ENCODE results near the gene ATP8B2. TPM values are rescaled to one million over a fixed set of nuclear protein-coding genes. Genes with fewer than 3 reads are reported as not detected.
"Not testable (repeated sequence)": the region's sequence is repeated elsewhere in the genome, so short reads cannot be mapped to it uniquely, and the experiment has no call there.

ATP8B2 gene
- total RNA-seq, 1 donor from 2014 or later = 35.2 TPM

DNA sequence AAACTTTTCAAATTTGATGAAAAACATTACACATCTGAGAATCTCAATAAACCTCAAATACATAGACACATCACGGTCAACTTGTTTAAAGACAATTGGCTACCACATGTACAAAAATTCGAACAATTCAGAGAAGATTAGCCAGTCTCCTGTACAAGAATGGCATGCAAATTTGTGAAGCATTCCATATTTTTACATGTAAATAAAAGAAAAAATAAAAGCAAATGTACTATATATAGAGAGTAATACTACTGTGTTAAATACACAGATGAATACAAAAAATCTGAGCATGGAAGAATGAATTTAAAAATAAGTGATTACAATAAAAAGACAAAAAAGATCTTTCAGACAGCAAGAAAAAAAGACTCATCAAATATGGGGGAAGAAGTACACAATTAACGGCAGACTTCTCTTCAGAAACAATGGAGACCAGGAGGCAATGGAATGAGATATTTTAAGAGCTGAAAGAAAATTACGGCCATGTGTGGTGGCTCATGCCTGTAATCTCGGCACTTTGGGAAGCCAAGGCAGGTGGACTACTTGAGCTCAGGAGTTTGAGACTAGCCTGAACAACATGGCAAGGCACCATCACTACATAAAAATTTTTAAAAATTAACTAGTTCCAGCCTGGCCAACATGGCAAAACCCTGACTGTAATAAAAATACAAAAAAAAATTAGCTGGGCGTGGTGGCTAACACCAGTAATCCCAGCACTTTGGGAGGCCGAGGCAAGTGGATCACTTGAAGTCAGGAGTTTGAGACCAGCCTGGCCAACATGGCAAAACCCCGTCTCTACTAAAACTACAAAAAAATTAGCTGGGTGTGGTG, 29.7 kb upstream of the ATP8B2 start:
- peaks cover 15% of the 10 kb centered on the region for H3K9me3 ChIP-seq
- H3K27ac ChIP-seq = no peak overlapping the region
- DNase-seq (no peak), ATAC-seq (no peak)
- intact Hi-C loops (cut with DNase I) = no loop called here
- H3K4me1 ChIP-seq = no peaks in the 10 kb centered on the region
- no peaks in the 10 kb centered on the region for H3K36me3 ChIP-seq
- no peaks in the 10 kb centered on the region for H3K27me3 ChIP-seq
- TF ChIP-seq, protein P1, sequence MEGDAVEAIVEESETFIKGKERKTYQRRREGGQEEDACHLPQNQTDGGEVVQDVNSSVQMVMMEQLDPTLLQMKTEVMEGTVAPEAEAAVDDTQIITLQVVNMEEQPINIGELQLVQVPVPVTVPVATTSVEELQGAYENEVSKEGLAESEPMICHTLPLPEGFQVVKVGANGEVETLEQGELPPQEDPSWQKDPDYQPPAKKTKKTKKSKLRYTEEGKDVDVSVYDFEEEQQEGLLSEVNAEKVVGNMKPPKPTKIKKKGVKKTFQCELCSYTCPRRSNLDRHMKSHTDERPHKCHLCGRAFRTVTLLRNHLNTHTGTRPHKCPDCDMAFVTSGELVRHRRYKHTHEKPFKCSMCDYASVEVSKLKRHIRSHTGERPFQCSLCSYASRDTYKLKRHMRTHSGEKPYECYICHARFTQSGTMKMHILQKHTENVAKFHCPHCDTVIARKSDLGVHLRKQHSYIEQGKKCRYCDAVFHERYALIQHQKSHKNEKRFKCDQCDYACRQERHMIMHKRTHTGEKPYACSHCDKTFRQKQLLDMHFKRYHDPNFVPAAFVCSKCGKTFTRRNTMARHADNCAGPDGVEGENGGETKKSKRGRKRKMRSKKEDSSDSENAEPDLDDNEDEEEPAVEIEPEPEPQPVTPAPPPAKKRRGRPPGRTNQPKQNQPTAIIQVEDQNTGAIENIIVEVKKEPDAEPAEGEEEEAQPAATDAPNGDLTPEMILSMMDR (IDR thresholded peaks at IDR 0.05) = no peak
- no peak overlapping the region for H3K4me3 ChIP-seq

DNA sequence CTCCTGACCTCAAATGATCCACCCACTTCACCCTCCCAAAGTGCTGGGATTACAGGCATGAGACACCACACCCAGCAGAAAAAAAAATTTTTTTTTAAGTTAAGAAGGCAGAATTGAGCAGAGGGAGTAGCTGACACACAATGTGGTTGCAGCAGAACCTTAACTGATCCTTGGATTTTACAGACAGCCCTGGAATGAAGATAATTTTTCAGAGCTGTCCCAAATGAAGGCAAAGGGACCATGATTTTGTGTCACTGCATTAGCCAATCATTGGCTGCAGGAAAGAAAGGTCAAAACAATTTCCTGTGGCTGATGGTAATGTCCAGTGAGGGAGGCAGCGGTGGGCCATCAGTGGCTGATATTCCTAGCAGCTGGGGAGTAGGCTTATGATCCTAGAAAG, 23.7 kb upstream of the ATP8B2 start:
- TF ChIP-seq, protein P1 (IDR thresholded peaks at IDR 0.05) = no peak
- Histone ChIP-seq H3K4me1 (no peaks in the 10 kb centered on the region), H3K36me3 (no peaks in the 10 kb centered on the region), H3K9me3 (no peaks in the 10 kb centered on the region), H3K4me3 (no peak overlapping the region), H3K27ac (no peak overlapping the region), H3K27me3 (no peaks in the 10 kb centered on the region)
- intact Hi-C loops (cut with DNase I) = no loop called here
- ATAC-seq = no peak
- DNase-seq = no peak

DNA sequence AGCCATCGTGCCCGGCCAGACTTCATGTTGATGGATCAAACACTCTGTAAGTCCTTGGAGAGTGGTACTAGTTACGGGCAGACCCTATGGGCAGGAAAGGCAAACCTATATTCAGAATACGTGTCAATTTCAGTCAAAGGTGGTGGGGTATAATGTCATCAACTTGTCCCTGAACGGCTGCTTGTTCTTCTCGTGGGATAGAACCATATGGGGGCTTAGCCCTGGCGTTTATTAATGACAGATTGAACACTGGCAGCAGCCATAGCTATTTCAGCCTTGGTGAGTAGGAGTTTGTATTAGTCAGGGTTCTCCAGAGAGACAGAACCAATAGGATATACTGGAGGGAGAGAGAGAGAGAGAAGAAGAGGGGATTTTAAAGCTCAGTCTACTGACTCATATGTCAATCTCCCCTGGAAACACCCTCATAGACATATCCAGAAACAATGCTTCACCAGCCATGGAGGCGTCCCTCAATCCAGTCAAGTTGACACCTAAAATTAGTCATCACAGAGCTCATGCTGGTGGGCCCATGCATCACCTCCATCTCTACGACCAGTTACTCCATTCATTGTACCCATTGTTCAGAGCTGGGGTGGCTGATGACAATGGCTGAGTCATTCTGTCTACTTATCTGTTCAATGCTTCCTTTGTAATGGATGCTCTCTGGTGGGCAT, 20.5 kb upstream of the ATP8B2 start:
- H3K27ac ChIP-seq = no peak overlapping the region
- H3K9me3 ChIP-seq = no peaks in the 10 kb centered on the region
- TF ChIP-seq, protein P1 (IDR thresholded peaks at IDR 0.05) = no peak
- intact Hi-C loops (cut with DNase I) = no loop called here
- ATAC-seq = no peak
- peak; percentile 17 for DNase-seq
- H3K27me3 ChIP-seq = no peaks in the 10 kb centered on the region
- no peak overlapping the region for H3K4me3 ChIP-seq
- no peaks in the 10 kb centered on the region for H3K4me1 ChIP-seq
- no peaks in the 10 kb centered on the region for H3K36me3 ChIP-seq

DNA sequence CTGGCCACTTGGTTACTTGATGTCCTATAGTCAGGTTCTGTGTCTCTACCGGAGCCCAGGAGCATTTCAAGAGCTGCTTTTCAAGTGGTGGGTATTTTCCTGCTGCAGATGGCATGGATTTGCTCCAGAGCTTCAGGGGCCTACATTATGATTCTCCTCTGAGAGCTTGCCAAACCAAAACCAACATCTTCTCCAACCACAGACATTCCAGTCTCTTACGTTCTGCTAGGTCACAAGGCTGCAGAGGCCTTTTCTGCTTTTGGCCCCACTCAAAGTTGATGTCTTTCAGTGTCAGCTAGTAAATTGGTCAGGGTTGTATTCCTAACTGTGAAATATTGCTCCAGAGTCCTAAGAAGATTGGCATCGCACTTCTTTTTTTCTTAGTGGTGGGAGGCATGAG, 19.2 kb upstream of the ATP8B2 start:
- ATAC-seq = no peak
- TF ChIP-seq, protein P1 (IDR thresholded peaks at IDR 0.05) = no peak

DNA sequence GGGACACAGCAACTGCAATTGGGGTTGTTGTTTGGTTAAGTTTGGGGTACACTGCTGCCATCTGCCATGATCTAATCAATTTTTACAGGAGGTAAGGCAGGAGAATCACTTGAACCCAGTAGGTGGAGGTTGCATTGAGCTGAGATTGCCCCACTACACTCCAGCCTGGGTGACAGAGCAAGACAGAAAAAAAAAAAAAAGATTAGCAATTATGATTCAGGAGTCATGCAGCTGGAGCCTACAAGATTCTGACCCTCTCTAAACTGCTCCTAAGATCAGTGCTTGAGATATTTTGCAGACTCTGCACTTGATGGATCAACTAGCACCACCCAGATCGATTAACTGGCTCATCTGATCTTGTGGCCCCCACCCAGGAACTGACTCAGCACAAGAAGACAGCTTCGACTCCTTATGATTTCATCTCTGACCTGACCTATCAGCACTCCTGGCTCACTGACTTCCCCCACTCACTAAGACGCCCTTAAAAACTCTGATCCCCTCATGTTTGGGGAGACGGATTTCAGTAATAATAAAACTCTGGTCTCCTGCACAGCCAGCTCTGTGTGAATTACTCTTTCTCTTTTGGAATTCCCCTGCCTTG, 17.6 kb upstream of the ATP8B2 start:
- H3K36me3 ChIP-seq; DNase-seq; H3K9me3 ChIP-seq; intact Hi-C loops (cut with DNase I); H3K4me3 ChIP-seq; H3K27ac ChIP-seq; H3K27me3 ChIP-seq; ATAC-seq; H3K4me1 ChIP-seq: not testable (repeated sequence)

More for the DNA sequence above, 19.2 kb upstream of the ATP8B2 start:
- Histone ChIP-seq H3K36me3 (no peaks in the 10 kb centered on the region), H3K9me3 (no peaks in the 10 kb centered on the region), H3K27ac (no peak overlapping the region), H3K4me3 (no peak overlapping the region), H3K27me3 (no peaks in the 10 kb centered on the region), H3K4me1 (no peaks in the 10 kb centered on the region)
- intact Hi-C loops (cut with DNase I) = no loop called here
- DNase-seq = no peak

DNA sequence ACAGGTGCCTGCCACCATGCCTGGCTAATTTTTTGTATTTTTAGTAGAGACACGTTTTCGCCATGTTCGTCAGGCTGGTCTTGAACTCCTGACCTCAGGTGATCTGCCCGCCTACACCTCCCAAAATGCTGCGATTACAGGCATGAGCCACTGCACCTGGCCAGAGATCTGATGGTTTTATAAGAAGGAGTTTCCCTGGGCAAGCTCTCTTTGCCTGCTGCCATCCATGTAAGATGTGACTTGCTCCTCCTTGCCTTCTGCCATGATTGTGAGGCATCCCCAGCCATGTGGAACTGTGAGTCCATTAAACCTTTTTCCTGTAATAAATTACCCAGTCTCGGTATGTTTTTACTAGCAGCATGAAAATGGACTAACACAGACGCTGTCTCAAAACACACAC, 16.2 kb upstream of the ATP8B2 start:
- H3K36me3 ChIP-seq; H3K4me3 ChIP-seq; DNase-seq; intact Hi-C loops (cut with DNase I); H3K27me3 ChIP-seq; H3K4me1 ChIP-seq; ATAC-seq; H3K9me3 ChIP-seq; H3K27ac ChIP-seq: not testable (repeated sequence)

DNA sequence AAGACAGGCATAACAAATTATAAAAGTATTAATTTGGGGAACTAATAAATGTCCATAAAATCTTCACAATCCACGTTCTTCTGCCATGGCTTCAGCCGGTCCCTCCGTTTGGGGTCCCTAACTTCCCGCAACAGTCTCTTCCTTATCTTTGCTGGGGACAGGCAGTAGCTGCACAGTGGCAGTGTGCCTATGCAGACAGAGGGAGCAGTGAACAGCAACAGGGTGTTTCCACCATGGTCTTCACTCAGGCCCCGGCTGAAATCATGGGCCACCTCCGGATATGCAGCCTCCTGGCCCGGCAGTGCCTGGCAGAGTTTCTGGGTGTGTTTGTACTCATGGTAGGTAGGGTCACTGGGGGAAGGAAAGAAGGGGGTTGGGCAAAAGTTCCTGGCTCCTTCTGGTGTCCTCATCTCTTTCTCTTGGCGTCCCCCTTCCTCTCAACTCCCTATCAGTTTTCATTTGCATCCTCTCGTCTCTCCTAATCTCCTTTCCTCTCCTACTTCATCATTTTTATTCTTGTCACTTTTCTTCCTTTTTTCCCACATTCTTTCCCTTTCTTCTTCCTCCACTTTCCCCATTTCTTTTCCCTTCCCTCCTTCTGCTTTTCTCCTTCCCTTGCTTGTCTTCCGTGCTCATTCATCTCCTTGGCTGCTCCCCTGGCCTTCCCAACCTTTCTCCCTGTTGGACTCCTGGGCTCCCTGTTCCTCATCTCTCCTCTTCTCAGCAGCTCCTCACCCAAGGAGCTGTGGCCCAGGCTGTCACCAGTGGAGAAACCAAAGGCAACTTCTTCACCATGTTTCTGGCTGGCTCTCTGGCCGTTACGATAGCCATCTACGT, 12.9 kb upstream of the ATP8B2 start:
- H3K9me3 ChIP-seq; H3K27me3 ChIP-seq; ATAC-seq; intact Hi-C loops (cut with DNase I); H3K4me3 ChIP-seq; H3K27ac ChIP-seq; DNase-seq; H3K36me3 ChIP-seq; H3K4me1 ChIP-seq: not testable (repeated sequence)
